ENCODE data around the gene SLC30A7.

DNA sequence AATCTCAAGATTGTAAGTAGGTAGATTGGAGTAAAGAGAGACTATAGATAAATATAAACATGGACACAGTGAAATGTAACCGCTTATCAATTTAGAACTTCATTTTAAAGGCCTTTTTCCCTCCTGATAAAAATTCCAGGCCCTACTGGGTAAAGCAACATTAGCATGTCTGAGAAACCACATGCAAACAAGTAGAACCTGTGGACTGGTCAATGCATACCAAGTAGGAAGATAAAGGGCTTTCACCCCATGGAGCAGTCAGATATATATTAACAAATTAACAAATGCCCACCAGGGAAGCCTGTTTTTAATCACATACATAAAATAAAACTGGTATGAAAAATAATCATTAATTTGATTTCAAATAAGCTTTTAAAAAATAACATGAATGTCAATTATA, 121.6 kb downstream of the SLC30A7 start:
- no peak for TF ChIP-seq GATA2 (CRISPR knock-in tag; IDR thresholded peaks at IDR 0.05)
- no peak for TF ChIP-seq TEAD4 (IDR thresholded peaks at IDR 0.05; ENCODE audit: borderline replicate concordance, insufficient read depth)
- TF ChIP-seq, protein P1, sequence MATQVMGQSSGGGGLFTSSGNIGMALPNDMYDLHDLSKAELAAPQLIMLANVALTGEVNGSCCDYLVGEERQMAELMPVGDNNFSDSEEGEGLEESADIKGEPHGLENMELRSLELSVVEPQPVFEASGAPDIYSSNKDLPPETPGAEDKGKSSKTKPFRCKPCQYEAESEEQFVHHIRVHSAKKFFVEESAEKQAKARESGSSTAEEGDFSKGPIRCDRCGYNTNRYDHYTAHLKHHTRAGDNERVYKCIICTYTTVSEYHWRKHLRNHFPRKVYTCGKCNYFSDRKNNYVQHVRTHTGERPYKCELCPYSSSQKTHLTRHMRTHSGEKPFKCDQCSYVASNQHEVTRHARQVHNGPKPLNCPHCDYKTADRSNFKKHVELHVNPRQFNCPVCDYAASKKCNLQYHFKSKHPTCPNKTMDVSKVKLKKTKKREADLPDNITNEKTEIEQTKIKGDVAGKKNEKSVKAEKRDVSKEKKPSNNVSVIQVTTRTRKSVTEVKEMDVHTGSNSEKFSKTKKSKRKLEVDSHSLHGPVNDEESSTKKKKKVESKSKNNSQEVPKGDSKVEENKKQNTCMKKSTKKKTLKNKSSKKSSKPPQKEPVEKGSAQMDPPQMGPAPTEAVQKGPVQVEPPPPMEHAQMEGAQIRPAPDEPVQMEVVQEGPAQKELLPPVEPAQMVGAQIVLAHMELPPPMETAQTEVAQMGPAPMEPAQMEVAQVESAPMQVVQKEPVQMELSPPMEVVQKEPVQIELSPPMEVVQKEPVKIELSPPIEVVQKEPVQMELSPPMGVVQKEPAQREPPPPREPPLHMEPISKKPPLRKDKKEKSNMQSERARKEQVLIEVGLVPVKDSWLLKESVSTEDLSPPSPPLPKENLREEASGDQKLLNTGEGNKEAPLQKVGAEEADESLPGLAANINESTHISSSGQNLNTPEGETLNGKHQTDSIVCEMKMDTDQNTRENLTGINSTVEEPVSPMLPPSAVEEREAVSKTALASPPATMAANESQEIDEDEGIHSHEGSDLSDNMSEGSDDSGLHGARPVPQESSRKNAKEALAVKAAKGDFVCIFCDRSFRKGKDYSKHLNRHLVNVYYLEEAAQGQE (IDR thresholded peaks at IDR 0.05; ENCODE audit: low read depth, low read length) = no peak
